NK-92 (cell line): ENCODE data around the gene GRID1.

Experiments used
- DNase-seq: peaks from one replicate; lab custom pipeline; 2025; ENCODE audit not compliant: unreplicated experiment; lab: John Stamatoyannopoulos, UW

GRID1 gene

DNA sequence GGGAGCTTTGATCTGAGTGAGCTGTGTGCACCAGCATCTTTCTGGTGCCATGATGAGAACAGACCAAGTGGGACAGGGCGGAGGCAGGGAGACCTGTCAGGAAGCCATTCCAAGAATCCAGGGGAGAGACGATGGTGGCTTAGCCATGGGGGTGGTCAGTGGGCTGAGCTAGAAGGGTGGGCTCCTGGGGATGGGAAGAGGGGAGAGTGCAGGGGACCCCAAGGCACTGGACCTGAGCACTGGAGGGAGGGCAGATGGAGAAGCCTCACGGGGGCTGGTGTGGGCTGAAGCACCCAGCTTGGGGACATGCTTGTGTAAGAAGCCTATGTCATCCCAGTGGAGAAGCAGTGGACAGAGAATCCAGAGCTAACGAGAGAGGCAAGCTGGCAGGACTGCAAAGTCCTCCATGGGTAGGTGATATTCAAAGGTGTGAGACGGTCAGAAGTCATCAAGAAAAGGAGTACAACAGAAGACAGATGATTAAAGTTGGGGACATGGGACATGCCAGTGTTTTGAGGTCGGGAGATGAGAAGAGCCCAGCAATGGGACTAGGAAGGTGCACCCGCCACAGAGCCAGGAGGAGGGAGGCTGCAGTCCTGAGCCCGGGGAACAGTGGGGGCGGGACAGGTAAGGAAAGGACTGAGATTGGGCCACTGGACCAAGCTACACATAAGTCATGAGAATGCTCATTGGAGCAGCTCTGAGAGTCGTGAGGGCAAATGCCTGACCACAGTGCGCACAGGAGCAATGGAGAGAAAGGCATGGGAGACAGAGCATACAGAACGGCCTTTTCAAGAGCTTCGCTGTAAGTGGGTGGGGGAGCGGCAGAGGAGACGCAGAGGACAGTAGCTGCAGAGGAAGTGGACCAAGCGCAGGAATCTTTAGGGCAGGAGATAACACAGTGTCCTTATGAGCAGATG is 72.0 kb downstream of the GRID1 start:
- no peak for DNase-seq

- DNase-seq: no peak
Observed at GRCh38 chr10:86293396-86293791, 73.2 kb downstream of the GRID1 start.

GRCh38 chr10:86292462-86293395 is 73.9 kb downstream of the GRID1 start:
- DNase-seq: no peak

DNA sequence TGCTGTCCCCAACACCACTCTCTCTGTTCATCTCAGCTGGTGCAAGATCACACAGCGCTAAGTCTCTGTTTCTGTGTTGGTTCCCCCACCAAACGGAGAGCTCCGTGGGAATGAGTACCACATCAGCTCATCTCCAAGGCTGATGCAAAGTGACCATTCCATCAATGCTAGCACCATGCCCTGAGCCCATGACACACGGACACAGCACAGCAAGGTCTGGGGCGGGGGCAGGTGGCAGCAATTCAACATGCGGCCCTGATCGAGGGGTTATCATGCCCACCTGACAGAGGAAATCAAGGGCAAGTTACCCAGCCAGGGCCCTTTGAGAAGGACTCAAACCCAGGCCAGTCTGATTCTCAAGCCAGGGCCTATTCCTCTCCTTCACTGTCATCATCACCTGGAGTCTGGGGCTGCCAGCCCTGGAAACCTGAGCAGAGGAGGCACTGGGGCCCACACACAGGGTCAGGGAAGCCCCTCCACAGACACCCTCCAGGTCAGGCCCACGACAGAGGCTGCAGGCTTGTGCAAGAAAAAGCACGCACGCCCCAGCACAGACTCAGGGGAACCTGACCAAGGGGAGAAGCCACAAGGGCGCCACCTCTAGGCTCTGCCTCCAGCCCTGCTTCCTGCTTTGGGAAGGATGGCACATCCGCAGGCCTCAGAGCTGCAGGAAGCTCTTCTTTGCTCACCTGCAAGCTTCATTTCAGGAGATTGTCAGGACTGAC is 74.8 kb downstream of the GRID1 start:
- DNase-seq: no peak

GRCh38 chr10:86290933-86291615 is 75.5 kb downstream of the GRID1 start:
- DNase-seq: no peak

GRCh38 chr10:86289577-86289868 is 77.1 kb downstream of the GRID1 start:
- no peak for DNase-seq

DNA sequence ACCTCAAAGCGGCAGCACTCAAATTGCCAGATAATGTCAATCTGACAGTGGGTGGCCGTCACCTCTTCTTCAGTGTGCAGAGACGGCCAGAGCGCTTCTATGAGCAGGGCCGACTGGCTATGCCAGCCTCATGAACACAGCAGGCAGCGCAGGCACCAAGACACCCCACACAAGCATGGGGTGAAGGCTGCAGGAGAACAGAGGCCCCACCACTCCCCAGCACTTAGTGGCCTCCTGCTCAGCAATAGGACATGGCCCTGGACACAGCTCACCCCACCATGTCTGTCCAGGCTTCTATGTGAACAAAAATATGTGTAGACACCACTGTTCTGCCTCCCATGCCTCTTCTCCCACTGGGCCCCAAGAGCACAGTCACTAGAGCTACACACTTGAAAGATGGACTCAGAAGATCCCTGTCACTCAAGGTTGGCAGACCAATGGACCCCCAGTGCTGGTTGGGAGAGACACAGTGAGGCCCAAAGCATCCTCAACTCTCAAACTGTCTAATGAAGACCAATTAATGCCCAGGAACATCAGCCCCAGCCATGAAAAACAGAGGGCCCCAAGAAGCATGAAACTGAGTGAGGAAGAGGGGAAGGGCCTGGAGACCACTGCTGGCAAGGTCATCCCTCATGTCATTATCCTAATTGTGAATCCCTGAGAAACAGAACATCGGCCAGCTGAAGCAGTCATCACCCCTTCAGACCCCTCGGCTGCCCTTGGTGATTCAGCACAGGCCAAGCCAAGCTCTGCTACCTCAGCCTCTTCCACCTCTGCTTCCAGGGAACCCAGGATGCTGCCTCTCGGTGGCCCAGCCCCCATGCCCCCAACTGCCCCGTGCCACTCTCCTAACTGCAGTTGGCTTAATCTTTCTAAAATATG is 77.7 kb downstream of the GRID1 start:
- no peak for DNase-seq

- no peak for DNase-seq
Observed at GRCh38 chr10:86287966-86288579, 78.5 kb downstream of the GRID1 start.

GRCh38 chr10:86287110-86287793 is 79.3 kb downstream of the GRID1 start:
- DNase-seq: no peak

DNA sequence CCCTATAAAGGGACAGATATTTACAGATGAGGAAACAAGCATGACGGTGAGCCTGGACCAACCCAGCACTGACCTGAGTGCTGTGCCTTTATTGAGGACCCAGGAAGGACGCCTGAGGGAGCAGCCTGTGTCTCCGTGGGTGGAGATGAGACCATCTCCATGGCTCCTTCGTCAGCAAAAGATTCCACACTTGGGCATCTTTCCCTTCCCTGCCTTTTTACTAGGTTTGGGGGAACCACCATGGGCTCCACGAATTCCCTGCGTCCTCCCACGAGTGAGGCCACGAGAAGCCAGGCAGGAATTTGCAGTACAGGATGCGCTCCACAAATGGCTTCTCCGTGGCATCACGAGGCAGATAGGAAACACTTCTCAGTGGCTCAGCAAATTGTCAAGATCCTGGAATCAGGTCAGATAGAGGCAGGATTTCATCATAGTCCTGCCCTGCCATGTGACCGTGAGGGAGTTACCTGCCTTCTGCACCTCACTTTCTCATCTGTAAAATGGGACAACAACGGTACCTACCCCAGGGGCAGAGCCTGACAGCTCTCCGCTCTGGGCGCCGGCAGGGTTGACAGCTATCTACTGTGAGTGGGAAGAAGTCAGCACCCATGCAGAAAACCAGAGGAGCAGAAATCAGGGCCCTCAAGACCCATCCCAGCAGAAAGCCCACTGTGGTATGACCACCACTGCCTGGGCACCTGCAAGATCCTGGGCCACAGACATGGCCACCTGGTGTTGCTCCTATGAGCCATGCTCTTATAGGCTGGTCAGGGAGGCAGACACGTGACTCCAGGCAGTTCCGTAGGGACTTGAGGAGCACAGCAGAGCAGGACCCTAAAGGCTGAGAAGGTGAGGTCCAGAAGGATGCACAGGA is 80.1 kb downstream of the GRID1 start:
- DNase-seq: no peak

DNA sequence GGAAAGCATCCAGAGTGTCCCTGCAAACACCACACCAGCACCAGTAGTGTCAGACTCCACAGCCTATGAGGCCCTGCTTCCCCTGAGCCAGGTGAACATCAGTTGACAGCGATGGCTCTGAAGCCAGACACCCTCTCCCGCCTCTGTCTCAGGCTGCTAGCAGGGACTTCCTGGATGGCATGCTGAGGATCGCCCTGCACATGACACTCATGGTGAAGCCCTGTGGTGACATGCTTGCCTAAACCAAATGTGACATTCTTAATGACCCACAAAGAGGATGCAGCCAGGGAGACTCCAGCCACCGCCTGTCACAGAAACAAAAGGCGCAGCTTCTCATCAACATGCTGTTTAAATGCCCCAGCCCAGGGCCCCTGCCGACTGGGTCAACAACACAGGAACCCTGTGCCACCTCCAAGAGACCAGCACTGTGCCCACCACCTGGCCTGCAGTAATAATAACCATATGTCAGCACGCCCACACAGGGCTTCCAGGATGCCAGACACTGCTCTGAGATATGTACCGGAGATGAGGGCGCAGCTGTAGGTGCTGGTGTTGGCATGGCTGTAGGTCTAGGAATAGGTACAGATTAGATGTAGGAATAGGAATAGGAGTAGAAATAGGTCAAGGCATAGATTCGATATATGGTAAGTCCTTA is 81.3 kb downstream of the GRID1 start:
- no peak for DNase-seq

DNA sequence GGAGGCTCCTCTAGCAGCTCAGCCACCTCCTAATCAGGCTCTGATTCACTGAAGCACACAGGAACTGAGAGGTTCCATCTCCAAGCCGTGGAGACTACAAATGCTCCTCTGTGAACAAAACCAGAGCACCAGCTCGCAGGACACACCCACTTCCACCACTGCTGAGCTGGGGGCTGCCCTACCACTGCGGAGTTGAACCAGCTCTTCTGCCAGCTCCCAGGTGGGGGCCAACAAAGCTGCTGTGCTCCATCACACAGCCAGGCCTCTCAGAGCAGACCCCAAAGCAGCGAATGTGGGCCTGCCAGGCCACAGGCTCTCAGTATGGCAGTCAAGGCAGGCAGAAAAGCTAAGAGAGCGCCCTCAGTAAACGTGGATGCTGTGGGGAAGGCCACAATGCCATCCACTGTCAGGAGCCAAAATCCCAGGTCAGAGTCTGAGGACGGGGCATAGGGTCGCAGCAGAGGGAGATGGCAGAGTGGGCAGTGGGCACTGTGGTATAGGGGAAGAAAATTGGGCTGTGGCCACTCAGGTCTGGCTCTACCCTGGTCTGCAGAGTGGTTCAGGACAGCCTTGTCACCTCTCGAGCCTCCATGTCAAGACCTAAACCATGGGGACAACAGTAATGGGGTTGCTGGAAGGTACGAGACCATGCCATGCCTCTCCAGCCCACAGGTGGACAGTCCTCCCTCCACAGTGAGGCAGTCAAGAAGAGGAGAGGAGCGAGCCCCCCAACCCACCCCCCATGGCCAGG is 82.1 kb downstream of the GRID1 start:
- DNase-seq: no peak

DNA sequence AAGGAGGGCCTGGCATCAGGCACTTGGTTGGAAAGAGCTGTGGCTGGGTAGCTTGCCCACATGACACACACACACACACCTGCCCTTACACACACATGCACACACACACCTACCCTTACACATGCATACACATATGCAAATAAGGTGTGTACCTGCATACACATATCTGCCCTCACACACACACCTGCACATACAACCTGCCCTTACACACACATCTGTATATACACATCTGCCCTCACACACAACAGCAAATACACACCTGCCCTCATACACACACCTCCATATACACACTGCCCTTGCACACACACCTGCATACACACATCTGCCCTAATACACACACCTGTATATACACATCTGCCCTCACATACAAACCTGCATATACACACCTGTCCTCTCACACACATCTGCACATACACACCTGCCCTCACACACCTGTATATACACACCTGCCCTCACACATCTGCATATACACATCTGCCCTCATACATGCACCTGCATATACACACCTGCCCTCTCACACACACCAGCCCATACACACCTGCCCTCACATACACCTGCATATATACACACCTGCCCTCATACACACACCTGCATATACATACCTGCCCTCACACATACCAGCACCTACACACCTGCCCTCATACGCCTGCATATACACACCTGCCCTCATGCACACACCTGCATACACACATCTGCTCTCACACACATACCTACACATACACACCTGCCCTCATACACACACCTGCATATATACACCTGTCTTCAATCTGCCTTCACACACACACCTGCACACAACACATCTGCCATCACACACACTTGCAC is 82.9 kb downstream of the GRID1 start:
- DNase-seq: no peak

DNA sequence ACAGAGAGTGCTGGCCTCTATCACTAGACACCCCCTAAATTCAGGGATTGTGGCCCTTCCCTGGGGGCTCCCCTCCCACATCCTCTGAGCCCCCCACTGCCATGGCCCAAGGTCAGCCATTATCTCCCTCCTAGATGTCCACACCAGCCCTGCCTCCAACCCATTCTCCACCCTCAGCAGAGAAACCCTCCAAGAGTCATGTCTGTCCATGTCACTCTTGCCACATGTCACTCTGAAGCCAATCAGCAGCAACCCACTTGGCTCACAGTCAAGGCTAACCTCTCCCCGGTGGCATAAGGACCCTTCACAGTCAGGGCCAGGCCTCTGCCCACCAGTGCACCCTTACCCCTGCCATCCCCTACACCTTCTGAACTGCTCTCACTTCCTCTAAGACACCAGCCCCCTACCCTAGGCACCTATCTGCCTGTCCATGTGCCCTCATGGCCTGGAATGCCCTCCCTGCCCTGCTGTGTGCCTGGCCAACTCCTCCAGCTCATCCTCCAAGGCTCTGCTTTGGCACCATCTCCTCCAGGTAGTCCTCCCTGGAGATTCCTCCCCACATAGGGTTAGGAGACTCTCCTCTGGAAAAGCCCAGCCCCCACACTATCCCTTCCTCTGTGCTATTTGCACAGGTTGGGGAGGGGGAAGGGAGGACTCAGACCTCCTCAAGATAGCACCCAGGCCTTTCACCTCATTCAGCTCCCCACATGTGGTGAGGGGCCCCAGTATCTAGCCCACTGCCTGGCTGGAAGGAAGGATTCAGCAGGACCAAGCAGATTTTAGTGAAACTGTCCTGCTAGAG is 83.7 kb downstream of the GRID1 start:
- no peak for DNase-seq

DNA sequence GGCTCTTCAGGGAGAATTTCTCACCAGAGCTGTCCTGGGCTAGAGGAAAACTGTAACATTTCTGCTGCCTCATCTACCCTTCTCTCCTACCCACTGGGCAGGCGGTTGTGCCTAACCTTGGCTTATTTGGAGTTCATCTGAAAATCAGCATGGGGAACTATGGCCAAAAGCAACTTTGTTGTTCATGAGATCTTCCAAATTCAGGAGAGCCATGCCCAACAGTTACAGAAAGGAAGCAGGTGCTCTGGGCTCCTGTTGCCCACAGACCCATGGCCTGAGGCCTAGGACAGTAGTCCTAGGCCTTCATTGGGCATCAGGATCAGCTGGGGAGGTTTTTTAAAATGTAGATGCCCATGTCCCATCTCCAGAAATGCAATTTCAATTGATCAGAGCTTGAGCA is 85.2 kb downstream of the GRID1 start:
- DNase-seq: no peak
